Small intestine (tissue), 7 donors: ENCODE measurements around the gene OR2H1. TPM values are rescaled to one million over a fixed set of nuclear protein-coding genes. Genes with fewer than 3 reads are reported as not detected.

ENCODE experiments used
- DNase-seq, 2 donors: peaks; one replicate each; pipeline versions ENCODE4 v3.0.0 to v3.0.0-alpha.2; 2013
- FAIRE-seq: peaks from 2 replicates; lab custom pipeline; 2012; peaks lifted over from hg19 to GRCh38; lab: Jason Lieb, UNC
- H3K27ac ChIP-seq, 3 donors: one replicate each; pipeline ENCODE4 v1.5.1; 2013; ENCODE audit warnings: low read length in 2 of 3, mild to moderate bottlenecking in 2 of 3, control low read depth in 1 of 3, inconsistent platforms in 1 of 3, low read depth in 1 of 3, moderate library complexity in 1 of 3
- H3K27me3 ChIP-seq, 3 donors: one replicate each; pipeline ENCODE4 v1.6.1; 2013; ENCODE audit warnings: low read length in 3 of 3, inconsistent platforms in 1 of 3; ENCODE audit not compliant: control insufficient read depth in 3 of 3, insufficient read depth in 3 of 3
- H3K36me3 ChIP-seq, 3 donors: one replicate each; pipeline ENCODE4 v1.6.1; 2013; ENCODE audit warnings: low read length in 3 of 3, inconsistent platforms in 1 of 3, low read depth in 1 of 3, mild to moderate bottlenecking in 1 of 3, moderate library complexity in 1 of 3; ENCODE audit not compliant: control insufficient read depth in 3 of 3, insufficient read depth in 2 of 3
- H3K4me1 ChIP-seq, 3 donors: one replicate each; pipeline ENCODE4 v1.6.1; 2013; ENCODE audit warnings: low read length in 2 of 3, inconsistent platforms in 1 of 3, low read depth in 1 of 3, mild to moderate bottlenecking in 1 of 3, moderate library complexity in 1 of 3; ENCODE audit not compliant: control insufficient read depth in 3 of 3, insufficient read depth in 2 of 3
- H3K4me3 ChIP-seq, 3 donors: one replicate each; pipeline ENCODE4 v1.5.1; 2013; ENCODE audit warnings: low read length in 3 of 3, control low read depth in 1 of 3, inconsistent platforms in 1 of 3, low read depth in 1 of 3, mild to moderate bottlenecking in 1 of 3, moderate library complexity in 1 of 3
- H3K9me3 ChIP-seq, 2 donors: one replicate each; pipeline ENCODE4 v1.6.1; 2013; ENCODE audit warnings: low read depth in 1 of 2, low read length in 1 of 2; ENCODE audit not compliant: control insufficient read depth in 2 of 2, insufficient read depth in 1 of 2
- WGBS, 3 donors: extraction: QIAGEN DNeasy Blood & Tissue Kit; methylation state at CpG; one replicate each; pipeline ENCODE4 v1.1.7; 2013; 5-methylcytosine and 5-hydroxymethylcytosine counted together
- polyA plus RNA-seq, 4 donors: library from polyadenylated mRNA; stranded (reverse) in 3 of 4; unstranded in 1 of 4; fragments of 200-250 nt in 3 of 4; fragments of 120-200 nt in 1 of 4; gene quantifications; one replicate each; pipeline versions ENCODE4 v1.2.1 to v1.2.3, GENCODE V29; 2013
- donor health status: healthy with polysubstance abuse.
- donor health status: control.
- donor health status: control.
- donor health status: Bipolar disorder and iron deficiency.
- donor health status: healthy.

Gene OR2H1
- polyA plus RNA-seq, 4 donors = not detected

DNA sequence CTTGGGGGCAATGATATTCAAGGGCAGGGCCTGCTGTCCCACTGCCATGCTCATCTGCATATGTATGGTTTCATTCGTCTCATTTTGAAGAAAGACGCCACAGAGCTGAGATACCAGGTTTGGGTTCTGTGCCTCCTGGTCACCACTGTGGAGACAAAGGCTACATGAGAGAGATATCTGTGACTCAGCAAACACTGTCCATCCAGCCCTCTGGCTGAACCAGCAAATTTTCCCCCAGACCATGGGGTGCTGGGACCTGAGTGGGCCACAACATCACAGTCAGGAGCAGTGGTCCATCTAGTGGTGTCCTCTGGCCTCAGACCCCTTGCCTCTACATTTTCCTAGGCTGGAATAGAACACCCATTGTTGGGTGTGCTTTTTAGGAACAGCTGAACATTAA, 30.7 kb downstream of the OR2H1 start, which contains the start of gene MAS1L:
MAS1L (minus strand) TSS at position 297 of the 400 bp plus-strand sequence; CDS start at position 243, 54 bp downstream.
- Histone ChIP-seq H3K9me3 (no peaks in the 10 kb centered on the region), H3K27me3 (no peaks in the 10 kb centered on the region), H3K27ac (no peak within 1 kb of the TSS), H3K4me1 (no peaks in the 10 kb centered on the region), H3K4me3 (no peak within 1 kb of the TSS), H3K36me3 (no peaks in the 10 kb centered on the region)
- FAIRE-seq = no peak
- 86 to 93% (median 86%) methylated on average over 2 of the region's 2 CpGs for WGBS, 3 donors
- DNase-seq = no peak

DNA sequence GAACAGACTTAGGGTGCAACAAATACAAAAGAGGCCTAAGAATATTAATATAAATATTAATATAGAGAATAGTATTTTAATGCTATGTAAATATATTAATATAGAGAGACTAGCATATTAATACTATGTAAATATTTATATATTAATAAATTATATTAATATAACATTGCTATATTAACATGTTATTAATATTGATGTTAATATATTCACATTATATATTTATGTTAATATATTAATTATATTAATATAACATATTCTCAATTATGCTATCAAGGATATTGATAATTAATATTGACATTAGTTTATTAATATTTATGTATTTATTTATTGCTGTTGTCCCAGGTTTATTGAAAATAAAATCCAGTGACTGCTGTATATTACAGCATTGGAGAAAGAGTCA, 31.9 kb downstream of the OR2H1 start:
- Histone ChIP-seq H3K36me3 (no peaks in the 10 kb centered on the region), H3K27ac (no peak overlapping the region), H3K9me3 (no peaks in the 10 kb centered on the region), H3K4me3 (no peak overlapping the region), H3K27me3 (no peaks in the 10 kb centered on the region), H3K4me1 (no peaks in the 10 kb centered on the region)
- no peak for DNase-seq
- peak; percentile 36 for FAIRE-seq

DNA sequence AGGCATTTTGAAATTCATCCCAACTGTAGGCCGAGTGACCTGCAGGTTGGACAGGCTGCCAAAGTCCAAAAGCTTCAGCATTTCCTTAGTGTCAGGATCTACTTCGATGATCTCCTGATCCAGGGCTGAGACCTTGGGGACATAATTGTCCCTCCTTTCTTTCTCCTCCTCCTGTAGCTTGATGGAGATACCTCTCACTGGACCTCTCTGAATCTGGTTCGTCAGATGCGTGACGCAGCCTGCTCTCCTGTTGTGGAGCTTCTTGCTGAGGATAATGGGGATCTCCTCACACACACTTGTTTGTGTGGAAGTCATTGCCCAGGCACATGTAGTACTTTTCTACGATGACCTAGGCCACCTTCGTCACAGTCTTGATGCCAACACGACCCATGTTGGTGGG, 32.3 kb downstream of the OR2H1 start:
- FAIRE-seq (no peak), DNase-seq (no peak)
- Histone ChIP-seq H3K27me3 (no peaks in the 10 kb centered on the region), H3K9me3 (no peaks in the 10 kb centered on the region), H3K36me3 (no peaks in the 10 kb centered on the region), H3K27ac (no peak overlapping the region), H3K4me1 (no peaks in the 10 kb centered on the region), H3K4me3 (no peak overlapping the region)
- 88 to 92% (median 91%) methylated on average over 8 of the region's 8 CpGs for WGBS, 3 donors

DNA sequence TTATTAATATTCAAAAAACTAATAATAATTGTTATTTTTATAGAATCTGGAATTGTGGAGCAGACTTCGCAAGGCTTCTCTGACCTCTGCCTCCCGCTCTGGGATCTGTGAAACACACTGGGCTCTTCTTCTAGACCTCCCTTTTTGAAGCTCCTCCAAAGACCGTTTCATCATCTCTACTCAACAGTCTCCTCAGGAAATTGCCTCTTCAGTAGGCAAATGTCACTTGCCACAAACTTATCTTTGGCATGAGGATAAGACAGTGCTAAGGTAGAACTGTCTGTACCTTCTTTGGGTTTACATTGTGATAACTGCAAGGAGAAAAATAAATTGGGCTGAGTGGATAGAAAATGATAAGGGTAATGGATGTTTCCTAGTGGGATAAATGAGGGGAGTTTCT, 33.1 kb downstream of the OR2H1 start:
- no peak overlapping the region for H3K27ac ChIP-seq
- no peak overlapping the region for H3K4me3 ChIP-seq
- no peak for FAIRE-seq
- no peak for DNase-seq
- H3K4me1 ChIP-seq = no peaks in the 10 kb centered on the region
- peaks cover 0 to under 1% (median 0%) of the 10 kb centered on the region in 3 donors for H3K27me3 ChIP-seq
- no peaks in the 10 kb centered on the region for H3K9me3 ChIP-seq
- no peaks in the 10 kb centered on the region for H3K36me3 ChIP-seq
- 75 to 86% (median 82%) methylated on average over 3 of the region's 3 CpGs for WGBS, 3 donors

DNA sequence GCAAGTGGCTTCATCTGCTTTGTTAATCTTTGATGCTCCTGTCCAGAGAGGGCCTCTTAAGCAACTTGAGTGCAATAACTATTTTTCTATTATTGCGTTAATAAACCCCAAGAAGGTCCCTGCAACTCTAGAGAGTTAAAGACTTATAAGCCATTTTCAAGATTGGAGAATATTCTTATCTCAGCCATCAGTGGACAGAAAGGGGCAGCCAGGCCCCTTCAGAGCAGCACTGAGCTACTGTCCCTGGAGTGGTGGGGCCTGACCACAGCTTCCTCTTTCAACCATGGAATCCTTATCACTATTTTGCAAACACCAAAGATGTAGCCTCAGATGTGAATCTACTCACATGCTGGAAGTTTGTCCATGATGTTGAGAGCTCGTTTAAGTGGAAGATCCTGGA, 33.6 kb downstream of the OR2H1 start:
- Histone ChIP-seq H3K4me3 (no peak overlapping the region), H3K9me3 (no peaks in the 10 kb centered on the region), H3K36me3 (no peaks in the 10 kb centered on the region), H3K27ac (no peak overlapping the region), H3K27me3 (peaks cover 0 to 2% (median 0%) of the 10 kb centered on the region in 3 donors), H3K4me1 (no peaks in the 10 kb centered on the region)
- WGBS, 3 donors = 68 to 83% (median 68%) methylated on average over 2 of the region's 2 CpGs
- FAIRE-seq = no peak
- no peak for DNase-seq

DNA sequence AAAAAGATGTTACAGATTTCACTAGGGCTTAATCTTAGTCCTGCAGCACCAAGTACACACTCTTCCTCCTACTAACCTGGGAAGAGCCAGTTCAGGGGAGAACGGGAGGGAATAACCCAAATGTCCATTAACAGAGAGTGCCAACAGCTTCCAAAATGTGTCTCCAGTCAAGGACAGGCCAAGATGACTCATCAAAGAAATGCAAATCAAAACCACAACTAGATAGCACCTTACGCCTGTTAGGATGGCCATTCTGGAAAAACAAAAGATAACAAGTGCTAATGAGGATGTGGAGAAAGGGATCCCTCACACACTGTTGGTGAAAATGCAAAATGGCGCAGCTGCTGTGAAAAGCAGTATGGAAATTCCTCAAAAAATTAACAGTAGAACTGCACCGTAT, 34.6 kb downstream of the OR2H1 start:
- 62 to 80% (median 74%) methylated on average over 4 of the region's 4 CpGs for WGBS, 3 donors
- FAIRE-seq (no peak), DNase-seq (no peak)

DNA sequence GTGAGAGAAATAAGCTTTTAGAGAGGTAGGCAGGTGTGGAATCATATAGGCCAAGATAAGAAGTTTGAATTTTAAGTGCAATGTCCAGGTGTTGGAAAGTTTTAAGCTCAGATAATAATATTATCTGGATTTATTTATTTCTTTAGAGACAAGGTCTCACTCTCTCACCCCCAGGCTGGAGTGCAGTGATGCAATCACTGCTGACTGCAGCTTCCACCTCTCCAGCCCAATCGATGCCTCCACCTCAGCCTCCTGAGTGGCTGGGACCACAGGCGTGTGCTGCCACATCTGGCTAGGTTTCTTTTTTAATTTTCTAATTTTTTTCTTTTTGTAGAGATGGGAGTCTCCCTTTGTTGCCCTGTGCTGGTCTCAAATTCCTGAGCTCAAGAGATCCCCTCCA, 36.3 kb downstream of the OR2H1 start:
- H3K9me3 ChIP-seq = no peaks in the 10 kb centered on the region
- 51 to 78% (median 73%) methylated on average over 2 of the region's 2 CpGs for WGBS, 3 donors
- no peak for FAIRE-seq

More for the DNA sequence above, 34.6 kb downstream of the OR2H1 start:
- no peaks in the 10 kb centered on the region for H3K9me3 ChIP-seq
- H3K27me3 ChIP-seq = peaks cover 0 to 4% (median 0%) of the 10 kb centered on the region in 3 donors
- H3K36me3 ChIP-seq = no peaks in the 10 kb centered on the region
- no peak overlapping the region for H3K4me3 ChIP-seq
- no peaks in the 10 kb centered on the region for H3K4me1 ChIP-seq
- no peak overlapping the region for H3K27ac ChIP-seq

DNA sequence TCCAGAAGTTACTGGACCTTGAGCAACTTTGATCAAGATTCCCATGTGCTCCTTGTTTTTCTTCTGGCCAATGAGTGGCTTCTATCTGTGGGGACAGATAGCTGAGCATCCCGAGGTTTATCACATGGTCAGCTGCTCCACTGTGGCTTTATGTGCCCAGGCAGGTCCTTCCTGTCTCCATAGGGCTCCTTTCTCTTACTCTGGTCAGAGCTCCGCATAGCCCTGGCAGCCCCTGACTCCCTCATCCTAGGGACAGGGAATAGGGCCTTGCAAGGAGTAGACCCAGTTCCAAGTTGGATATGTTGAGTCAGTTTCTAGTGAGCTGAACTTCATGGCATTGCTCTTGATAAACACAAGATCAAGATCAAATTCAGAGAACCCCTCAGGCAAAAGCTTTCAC, 37.2 kb downstream of the OR2H1 start:
- no peak for FAIRE-seq
- Histone ChIP-seq H3K4me3 (no peak overlapping the region), H3K36me3 (no peaks in the 10 kb centered on the region), H3K4me1 (no peaks in the 10 kb centered on the region), H3K27me3 (peaks cover 0 to 4% (median 0%) of the 10 kb centered on the region in 3 donors), H3K9me3 (no peaks in the 10 kb centered on the region), H3K27ac (no peak overlapping the region)
- no peak for DNase-seq
- WGBS, 3 donors = 55 to 64% (median 55%) methylated on average over 2 of the region's 2 CpGs

More for the DNA sequence above, 36.3 kb downstream of the OR2H1 start:
- no peaks in the 10 kb centered on the region for H3K4me1 ChIP-seq
- H3K36me3 ChIP-seq = no peaks in the 10 kb centered on the region
- H3K27ac ChIP-seq = no peak overlapping the region
- peaks cover 0 to 4% (median 0%) of the 10 kb centered on the region in 3 donors for H3K27me3 ChIP-seq
- no peak overlapping the region for H3K4me3 ChIP-seq
- no peak for DNase-seq

DNA sequence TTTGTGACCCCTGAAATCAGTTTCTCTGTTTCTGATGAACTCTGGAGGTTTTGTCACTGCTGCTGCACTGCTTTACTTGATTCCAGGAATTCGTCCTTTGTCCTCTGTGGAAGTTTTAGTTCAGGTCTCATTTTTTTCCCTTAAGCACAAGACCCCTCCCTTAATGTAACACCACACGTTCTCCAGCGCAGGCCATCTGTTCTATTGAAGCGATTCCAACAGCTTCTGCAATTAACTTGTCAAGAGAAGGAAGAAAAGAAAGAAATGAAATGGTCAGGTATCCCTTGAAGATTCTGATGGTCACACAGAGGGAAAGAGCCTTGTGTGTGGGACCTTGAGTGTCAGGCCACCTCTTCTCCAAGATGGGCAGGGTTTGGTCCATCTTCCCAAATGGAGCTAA, 38.6 kb downstream of the OR2H1 start:
- no peak overlapping the region for H3K27ac ChIP-seq
- DNase-seq (no peak), FAIRE-seq (no peak)
- H3K36me3 ChIP-seq = no peaks in the 10 kb centered on the region
- H3K27me3 ChIP-seq = peaks cover 0 to 6% (median 0%) of the 10 kb centered on the region in 3 donors
- WGBS, 3 donors = 68 to 72% (median 71%) methylated on average over 4 of the region's 4 CpGs
- no peaks in the 10 kb centered on the region for H3K9me3 ChIP-seq
- no peaks in the 10 kb centered on the region for H3K4me1 ChIP-seq
- H3K4me3 ChIP-seq = no peak overlapping the region
